Left ventricle myocardium superior (tissue), 1 donor: Measurements from ENCODE around the gene CROCC. TPM values are rescaled to one million over a fixed set of nuclear protein-coding genes. Genes with fewer than 3 reads are reported as not detected.
"Not testable (repeated sequence)": the region's sequence is repeated elsewhere in the genome, so short reads cannot be mapped to it uniquely, and the experiment has no call there.

Experiments used
- ATAC-seq: fragments of 200-7000 bp; cut with Tn5 transposase; one replicate; pipeline ENCODE4 v1.9.1; 2020; ENCODE audit warnings: mild to moderate bottlenecking, moderate library complexity
- DNase-seq: peaks from one replicate; pipeline ENCODE4 v3.0.0-alpha.2; 2020
- intact Hi-C: fragments of 100-400 bp; cut with micrococcal nuclease; formaldehyde crosslinking; loops from one replicate; pipeline ENCODE4 v1.11.0; 2022
- total RNA-seq: library from RNA; stranded (reverse); fragmentation: NEBNext Ultra II Directional; extraction: Animal tissue kit (Norgen Biotek cat#: 25700); gene quantifications from one replicate; pipeline ENCODE4 v1.2.1, GENCODE V29; 2021
- donor health status: DM: no; HTN: yes; CAD: no; lungs with severe emphysema.

CROCC gene
- total RNA-seq, 1 donor from 2014 or later: 7.9 TPM

DNA sequence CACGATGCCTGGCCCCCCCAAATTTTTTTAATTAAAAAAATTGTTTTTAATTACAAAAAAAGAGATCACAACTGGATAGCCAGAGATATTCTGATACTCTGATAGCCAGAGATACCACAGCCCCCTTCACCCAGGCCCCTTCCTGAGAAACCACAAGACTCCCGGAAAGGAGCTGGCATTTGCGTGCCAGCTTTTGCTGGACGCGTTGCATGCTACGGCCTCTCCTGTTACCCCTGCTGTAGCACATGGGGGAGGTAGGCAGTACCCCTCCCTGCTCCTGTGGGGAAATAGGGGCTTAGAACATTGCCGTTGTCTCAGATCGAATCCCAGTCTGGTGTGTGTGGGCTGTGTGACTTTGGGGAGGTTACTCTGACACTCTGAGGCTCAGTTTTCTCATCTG lies 36.0 kb downstream of the CROCC start:
- ATAC-seq: no peak
- intact Hi-C loops: no loop called here
- DNase-seq: no peak

DNA sequence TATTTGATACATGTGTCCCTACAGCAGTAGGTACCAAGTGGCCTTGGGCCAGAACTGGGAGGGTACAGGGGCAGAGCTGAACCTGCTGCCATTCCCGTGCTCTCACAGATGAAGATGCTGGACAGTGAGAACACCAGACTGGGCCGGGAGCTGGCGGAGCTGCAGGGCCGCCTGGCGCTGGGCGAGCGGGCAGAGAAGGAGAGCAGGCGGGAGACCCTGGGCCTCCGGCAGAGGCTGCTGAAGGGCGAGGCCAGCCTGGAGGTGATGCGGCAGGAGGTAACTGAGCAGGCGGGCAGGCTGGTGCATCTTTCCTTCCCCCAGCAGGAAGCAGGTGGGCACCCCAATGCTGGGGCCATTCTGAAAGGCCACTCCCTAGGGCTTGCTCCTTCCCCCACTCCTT lies 36.7 kb downstream of the CROCC start:
- ATAC-seq (no peak), DNase-seq (no peak)
- intact Hi-C loops: no loop called here

DNA sequence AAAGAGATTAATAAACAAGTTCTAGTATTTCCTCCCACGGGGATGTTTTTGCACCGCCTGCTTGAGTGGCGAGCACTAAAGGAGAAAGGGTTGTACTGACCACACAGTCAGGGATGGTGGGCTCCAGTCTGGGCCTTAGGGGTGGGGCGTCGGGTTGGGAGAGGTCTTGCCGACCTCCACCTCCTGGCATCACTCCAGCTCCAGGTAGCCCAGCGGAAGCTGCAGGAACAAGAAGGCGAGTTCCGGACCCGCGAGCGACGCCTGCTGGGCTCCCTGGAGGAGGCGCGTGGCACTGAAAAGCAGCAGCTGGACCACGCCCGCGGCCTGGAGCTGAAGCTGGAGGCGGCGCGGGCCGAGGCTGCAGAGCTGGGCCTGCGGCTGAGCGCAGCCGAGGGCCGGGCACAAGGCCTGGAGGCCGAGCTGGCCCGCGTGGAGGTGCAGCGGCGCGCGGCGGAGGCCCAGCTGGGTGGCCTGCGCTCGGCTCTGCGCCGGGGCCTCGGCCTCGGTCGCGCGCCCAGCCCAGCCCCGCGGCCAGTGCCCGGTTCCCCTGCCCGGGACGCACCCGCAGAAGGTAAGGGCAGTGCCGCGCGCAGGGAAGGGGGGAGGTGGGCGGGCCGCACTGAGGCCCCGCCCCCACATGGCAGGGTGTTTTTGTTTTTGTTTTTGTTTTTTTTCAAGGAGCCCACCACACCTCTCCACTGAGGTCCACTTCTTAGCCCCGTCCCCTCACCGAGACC lies 39.0 kb downstream of the CROCC start:
- peak; percentile 90 for ATAC-seq
- intact Hi-C loops: no loop called here

DNA sequence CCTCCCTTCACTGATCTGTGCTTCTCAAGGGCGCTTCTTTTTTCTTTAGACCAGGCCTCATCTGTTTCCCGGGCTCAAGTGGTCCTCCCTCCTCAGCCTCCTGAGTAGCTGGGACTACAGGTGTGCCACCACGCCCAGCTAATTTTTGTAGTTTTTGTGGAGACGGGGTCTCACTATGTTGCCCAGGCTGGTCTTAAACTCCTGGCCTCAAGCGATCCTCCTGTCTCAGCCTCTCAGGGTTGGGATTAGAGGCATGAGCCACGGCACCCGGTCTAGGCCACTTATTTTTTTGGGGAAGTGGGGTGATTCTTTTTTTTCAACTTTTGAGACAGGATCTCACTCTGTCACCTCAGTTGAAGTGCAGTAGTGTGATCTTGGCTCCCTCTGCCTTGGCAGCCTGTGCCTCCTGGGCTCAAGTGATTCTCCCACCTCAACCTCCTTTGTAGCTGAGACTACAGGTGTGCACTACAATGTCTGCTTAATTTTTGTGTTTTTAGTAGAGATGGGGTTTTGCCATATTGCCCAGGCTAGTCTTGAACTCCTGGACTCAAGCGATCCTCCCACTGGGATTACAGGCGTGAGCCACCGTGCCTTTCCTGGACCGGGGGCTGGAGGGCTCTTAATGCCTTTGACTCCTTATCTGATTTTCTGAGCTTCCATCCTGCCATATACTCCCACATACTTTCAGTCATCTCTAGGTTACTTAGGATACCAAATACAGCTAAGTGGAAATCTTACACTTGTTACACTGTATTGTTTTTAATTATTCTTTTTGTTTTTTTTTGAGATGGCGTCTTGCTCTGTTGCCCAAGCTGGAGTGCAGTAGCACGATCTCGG lies 39.8 kb downstream of the CROCC start:
- ATAC-seq: no peak
- no peak for DNase-seq
- intact Hi-C loops: no loop called here

More for the DNA sequence above, 39.0 kb downstream of the CROCC start:
- peak; percentile 93 for DNase-seq

DNA sequence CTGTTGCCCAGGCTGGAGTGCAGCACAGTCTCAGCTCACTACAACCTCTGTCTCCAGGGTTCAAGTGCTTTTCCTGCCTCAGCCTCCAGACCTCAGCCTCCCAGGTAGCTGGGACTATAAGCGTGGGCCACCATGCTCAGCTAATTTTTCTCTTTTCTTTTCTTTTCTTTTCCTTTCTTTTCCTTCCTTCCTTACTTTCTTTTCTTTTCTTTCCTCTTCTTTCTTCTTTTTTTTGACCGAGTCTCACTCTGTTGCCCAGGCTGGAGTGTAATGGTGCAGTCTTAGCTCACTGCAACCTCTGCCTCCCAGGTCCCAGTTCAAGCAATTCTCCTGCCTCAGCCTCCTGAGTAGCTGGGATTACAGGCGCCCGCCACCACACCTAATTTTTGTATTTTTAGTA lies 42.4 kb downstream of the CROCC start:
- DNase-seq, ATAC-seq, intact Hi-C loops: not testable (repeated sequence)

DNA sequence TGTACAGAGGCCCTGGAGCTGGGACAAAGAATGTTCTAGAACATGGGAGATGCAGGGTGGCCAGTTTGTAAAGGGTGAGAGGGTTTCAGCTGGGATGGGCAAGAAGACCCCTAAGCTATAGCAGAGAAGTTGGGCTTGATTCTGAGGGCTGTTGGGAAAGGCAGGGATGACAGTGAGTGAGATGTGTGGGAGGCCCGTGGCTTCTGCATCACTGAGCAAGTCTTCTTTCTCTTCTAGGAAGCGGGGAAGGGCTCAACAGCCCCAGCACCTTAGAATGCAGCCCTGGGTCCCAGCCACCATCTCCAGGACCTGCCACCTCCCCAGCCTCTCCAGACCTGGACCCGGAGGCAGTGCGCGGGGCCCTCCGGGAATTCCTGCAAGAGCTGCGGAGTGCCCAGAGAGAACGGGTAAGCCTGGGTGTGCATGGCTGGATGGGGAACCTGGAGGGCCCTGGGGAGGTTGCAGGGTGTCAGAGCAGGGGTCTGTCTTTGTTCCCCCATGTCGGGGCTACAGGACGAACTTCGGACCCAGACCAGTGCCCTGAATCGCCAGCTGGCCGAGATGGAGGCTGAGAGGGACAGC lies 43.8 kb downstream of the CROCC start:
- no peak for DNase-seq
- intact Hi-C loops: no loop called here
- ATAC-seq: no peak

DNA sequence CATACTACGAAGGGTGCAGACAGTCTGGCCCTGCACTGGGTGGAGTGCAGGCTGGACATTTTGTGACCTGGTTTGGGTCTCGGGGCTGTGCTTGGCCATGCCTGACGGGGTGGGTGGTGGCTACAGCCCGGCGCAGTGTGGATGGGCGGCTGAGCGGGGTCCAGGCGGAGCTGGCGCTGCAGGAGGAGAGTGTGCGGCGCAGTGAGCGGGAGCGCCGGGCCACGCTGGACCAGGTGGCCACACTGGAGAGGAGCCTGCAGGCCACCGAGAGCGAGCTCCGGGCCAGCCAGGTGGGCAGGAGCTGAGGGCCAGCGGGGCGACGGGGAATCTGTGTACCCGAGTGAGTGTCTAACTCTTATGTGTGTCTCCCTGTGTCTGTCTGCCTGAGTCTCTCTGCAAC lies 44.6 kb downstream of the CROCC start:
- no peak for DNase-seq
- ATAC-seq: no peak
- intact Hi-C loops: no loop called here

DNA sequence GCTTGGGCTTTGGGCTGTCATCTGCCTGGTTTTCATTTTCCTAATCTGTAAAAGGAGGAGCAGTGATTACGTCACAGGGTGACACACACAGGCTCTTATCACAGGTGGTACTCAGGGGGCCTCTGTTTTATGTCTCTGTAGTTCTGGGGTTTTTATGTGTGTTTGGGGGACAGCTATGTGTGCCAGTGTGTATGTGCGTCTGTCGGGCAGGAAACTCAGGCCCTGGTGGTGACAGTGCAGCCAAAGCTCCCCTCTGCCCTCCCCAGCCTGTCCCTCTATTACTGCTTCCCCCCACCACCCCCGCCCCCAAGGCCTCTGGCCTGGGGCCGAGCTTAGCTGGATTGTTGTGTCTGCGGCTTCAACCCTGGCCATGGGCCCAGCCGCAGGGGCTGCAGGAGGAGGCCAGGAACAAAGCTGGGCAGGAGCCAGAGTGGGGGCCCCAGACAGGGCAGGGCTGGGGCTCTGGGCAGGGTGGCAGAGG lies 45.4 kb downstream of the CROCC start:
- DNase-seq (peak; percentile 82), ATAC-seq (peak; percentile 79)
- intact Hi-C loops: no loop called here

DNA sequence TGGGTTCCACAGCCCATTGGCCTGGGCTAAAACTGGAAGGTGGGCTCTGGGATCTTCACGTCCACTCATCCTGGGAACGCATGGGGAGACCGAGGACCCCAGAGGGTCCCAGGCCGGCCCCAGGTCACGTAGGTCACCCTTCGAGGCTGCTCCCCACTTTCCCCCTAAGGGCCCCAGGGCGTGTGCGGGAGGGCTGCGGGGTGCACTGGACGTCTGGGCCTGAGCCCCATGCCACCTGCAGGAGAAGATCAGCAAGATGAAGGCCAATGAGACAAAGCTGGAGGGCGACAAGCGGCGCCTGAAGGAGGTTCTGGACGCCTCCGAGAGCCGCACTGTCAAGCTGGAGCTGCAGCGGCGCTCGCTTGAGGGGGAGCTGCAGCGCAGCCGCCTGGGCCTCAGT lies 46.2 kb downstream of the CROCC start:
- ATAC-seq: no peak
- intact Hi-C loops: no loop called here
- DNase-seq: no peak

DNA sequence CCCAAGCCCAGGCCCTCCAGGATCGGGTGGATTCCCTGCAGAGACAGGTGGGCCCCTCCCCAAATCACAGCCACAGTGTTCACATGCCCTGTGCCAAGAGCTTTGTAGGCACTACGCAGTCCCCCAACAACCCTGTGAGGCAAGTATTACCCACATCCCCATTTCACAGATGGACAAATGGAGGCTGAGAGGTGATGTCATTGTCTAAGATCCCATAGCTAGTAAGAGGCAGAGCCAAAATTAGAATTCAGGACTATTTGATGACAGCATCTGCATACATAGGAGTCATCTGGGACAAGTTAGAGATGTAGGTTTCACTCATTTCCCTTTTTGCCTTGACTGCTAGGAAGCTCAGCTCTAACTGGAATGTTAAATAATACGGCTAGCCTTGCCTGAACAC lies 46.6 kb downstream of the CROCC start:
- DNase-seq (no peak), ATAC-seq (no peak)
- intact Hi-C loops: no loop called here

DNA sequence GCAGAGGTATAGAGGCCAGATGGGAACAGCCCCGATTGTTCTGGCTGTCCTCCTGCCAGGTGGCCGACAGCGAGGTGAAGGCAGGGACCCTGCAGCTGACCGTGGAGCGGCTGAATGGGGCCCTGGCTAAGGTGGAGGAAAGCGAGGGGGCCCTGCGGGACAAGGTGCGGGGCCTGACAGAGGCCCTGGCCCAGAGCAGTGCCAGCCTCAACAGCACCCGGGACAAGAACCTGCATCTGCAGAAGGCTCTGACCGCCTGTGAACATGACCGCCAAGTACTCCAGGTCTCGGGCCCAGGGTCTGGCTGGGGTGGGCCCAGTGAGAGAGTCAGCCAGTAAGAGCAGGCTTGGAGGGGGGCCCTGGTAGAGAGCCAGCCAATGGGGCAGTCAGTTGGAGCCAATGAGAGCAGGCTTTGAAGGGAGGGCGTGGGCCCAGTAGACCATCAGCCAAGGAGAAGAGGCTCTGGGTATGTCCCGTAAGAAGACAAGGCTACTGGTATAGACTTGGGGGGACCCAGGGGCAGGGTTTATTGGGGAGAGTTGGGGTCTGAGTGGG lies 47.4 kb downstream of the CROCC start:
- intact Hi-C loops: no loop called here
- DNase-seq: no peak
- no peak for ATAC-seq

DNA sequence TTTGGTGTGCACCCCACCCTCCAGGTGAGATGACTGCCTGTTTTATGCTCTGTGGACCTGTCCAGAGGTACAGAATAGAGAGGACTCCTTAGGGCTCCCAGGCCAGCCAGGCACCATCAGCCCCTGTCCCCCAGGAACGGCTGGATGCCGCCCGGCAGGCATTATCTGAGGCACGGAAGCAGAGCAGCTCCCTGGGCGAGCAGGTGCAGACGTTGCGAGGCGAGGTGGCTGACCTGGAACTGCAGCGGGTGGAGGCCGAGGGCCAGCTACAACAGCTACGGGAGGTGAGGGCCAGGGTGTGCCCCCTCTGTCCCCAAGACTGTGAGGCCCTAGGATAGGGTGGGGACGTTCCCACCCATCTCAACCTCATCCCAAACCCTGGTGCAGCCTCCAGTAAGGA lies 47.9 kb downstream of the CROCC start:
- intact Hi-C loops: no loop called here
- ATAC-seq (no peak), DNase-seq (no peak)

DNA sequence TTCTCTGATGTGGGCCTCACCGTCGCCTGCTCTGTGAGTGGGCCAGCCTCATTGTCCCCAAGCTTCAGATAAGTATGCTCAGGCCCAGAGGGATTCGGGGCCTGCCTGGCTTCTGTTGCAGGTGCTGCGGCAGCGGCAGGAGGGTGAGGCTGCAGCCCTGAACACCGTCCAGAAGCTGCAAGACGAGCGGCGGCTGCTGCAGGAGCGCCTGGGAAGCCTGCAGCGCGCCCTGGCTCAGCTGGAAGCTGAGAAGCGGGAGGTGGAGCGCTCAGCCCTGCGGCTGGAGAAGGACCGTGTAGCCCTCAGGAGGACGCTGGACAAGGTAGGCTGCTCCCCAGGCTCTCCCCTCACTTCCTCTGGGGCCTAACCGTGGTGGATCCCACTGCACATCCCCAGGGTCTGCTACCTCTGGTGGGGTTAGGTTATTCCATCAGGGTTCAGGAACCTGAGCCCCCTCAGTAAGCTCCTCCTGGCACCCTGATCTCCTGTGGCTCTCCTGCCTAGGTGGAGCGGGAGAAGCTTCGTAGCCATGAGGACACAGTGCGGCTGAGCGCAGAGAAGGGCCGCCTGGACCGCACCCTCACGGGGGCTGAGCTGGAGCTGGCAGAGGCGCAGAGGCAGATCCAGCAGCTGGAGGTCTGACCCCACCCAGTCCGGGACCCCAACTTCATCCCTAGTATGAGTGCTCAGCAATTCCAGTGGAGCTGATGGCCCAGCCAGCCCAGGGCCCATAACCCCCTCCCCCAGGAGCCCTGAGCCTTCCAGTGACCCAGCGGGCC lies 48.6 kb downstream of the CROCC start:
- no peak for ATAC-seq
- no peak for DNase-seq
- intact Hi-C loops: no loop called here

DNA sequence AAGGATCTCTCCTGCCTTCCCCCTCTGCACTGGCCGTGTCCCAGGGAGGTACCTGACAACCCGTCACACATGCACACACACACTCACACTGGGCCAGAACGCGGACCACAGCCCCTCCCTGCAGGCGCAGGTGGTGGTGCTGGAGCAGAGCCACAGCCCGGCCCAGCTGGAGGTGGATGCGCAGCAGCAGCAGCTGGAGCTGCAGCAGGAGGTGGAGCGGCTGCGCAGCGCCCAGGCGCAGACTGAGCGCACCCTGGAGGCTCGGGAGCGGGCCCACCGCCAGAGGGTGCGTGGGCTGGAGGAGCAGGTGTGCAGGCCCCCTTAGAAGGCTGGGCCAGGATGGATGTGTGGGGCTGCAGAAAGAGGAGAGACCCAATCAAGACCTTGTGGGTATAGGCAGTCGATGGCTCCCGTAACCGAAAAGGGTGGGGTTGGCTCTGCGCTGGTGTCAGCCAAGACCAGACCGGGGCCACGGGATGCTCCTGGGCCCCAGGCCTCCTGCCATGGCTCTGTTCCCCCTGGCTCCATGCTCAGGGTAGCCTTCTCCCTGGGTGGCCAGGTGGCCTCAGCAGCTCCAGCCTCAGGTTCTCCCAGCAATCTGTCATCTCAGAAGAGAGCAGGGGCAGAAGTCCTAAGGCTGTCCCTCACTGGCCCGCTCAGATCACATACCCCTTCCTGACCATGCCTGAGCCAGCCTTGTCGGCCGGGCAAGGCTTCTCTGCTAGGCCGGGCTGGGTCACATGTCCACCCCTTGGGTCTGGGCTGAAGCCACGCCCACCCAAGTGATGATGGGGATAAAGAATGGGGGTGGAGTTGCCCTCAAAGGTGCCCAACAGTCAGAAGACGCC lies 49.8 kb downstream of the CROCC start:
- DNase-seq: no peak
- no peak for ATAC-seq
- intact Hi-C loops: no loop called here

DNA sequence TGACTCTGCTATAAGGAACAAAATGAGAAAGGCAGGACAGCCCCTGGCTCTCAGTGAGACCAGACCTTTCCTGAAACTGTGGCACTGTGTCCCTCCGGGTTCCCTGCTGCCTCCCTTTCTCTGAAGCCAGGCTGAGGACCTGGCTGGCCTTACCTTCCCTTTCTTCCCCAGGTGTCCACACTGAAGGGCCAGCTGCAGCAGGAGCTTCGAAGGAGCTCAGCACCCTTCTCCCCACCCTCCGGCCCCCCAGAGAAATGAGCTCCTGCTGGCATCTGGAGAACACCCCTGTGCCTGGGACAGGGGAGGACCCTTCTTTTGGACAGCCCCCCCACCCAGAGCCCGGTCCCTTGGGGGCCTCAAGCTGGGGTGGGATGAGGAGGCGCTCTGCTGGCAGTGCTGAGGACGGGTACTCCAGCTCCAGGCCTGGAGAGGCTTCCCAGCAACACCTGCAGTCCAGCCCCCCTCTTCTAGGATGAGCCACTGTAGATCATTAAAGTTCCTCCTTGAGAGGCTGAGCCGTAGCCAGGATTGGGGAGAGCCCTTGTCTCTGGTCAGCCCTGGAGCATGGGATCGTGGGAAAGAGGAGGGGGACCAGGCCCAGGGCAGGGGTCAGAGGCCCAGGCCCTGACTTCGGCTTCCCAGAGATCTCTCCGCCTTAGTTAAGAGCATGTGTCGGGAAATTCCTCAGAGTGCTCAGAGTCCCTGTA lies 50.6 kb downstream of the CROCC start:
- no peak for DNase-seq
- intact Hi-C loops: no loop called here
- ATAC-seq: no peak

DNA sequence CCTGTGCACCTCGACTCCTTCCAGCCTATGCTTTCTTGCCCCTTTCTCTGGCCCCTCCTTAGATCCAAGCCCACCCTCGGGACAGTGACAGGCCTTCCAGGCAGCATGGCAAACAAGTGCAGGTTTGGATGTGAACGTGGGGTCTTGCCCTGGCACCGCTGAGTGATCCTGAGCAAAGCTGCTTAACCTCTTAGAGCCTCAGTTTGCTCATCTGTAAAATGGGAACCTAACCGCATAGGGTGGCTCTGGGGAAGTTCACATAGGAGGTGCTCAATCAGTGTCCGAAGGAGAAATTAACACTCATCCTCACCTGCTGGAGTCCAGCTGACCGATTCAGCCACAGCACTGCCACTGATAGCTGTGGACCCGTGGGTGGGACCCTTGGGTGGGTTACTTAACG lies 51.5 kb downstream of the CROCC start:
- no peak for ATAC-seq
- intact Hi-C loops: no loop called here
- DNase-seq: no peak

DNA sequence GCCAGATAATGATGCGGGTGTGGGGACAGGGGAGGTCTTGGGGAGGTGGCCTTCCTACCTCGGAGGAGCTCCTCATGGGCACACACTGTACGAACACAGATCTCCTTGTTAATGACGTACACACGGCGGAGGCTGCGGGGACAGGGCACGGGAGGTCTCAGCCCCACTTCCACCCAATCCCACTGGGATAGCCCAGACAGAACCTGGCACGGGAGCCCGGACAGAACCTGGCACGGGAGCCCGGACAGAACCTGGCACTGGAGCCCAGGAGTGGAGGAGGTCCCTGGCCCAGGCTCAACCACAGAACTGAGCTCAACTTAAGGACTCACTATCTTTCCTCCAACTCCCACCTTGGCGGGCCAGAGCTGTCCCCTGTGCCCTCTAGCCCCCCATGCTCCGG lies 53.5 kb downstream of the CROCC start:
- intact Hi-C loops: no loop called here
- peak; percentile 5 for ATAC-seq
- DNase-seq: no peak

DNA sequence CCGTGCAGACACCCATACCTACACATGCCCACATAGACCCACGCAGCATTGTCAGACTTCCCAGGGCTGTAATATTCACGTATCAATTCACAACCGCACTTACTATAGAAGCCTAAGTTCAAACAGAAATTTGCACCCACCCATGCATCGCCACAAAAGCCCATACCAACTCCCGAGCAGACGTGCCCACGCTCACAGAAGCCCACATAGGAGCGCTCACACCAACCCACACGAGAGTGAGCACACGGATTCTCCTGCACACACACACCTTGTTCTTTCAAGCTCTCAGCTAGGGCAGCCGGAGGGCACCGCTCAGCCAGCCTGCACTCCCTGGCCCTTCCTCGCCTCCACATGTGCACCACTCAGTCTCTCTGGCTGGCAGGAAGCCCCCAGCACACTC lies 54.1 kb downstream of the CROCC start:
- ATAC-seq (no peak), DNase-seq (no peak)
- intact Hi-C loops: no loop called here
